H1 (cell line): Measurements from ENCODE around the gene MIEF2. TPM values are rescaled to one million over a fixed set of nuclear protein-coding genes. Genes with fewer than 3 reads are reported as not detected.

Experiments
- polyA plus RNA-seq, 7 experiments: library from polyadenylated mRNA; depleted of rRNA in 3 of 7; stranded (reverse) in 5 of 7; unstranded in 2 of 7; fragments of >200 nt in 5 of 7; fragments of 200-250 nt in 2 of 7; gene quantifications; 1 replicate in 5 of 7; 2 replicates in 1 of 7; 4 replicates in 1 of 7; pipeline versions ENCODE4 v1.2.1 to v1.2.3, GENCODE V29; 2011 to 2013; ENCODE audit warnings: missing spikeins in 2 of 7, mixed read lengths in 2 of 7
- total RNA-seq: library from RNA; stranded (reverse); fragmentation: NEBNext Ultra II Directional; extraction: Animal tissue kit (Norgen Biotek cat#: 25700); gene quantifications from 2 replicates; pipeline ENCODE4 v1.2.1, GENCODE V29; 2021
- TF ChIP-seq, protein P1 (sequence below): IDR thresholded peaks from 2 replicates; pipeline ENCODE4 v1.6.1; 2012; ENCODE audit warnings: low read length, inconsistent platforms

MIEF2 gene
- total and polyA plus RNA-seq, 2 of the 8 experiments (the other 6 are each of a cell fraction or from before 2014, with no cell fraction given), result 9.9 to 24.9 TPM

DNA sequence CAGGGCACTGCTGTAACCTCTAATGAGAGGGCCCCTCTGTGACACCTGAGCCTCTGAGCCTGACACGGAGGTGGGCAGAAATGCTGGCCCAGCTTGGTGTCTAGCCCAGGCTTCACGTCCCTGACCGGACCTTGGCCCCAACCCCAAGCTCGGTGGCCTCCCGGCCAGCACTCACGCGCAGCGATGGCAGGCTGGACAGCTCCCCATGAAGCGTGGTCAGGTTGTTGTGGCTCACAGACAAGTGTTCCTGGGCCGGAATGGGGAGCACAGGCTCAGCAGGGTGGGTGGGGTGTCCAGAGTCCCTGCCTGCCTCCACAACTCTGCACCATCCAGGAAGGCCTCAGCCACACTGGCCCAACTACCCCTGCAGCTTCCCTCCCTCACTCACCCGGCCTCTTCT, 4.1 kb upstream of the MIEF2 start (continued):
- TF ChIP-seq, protein P1, sequence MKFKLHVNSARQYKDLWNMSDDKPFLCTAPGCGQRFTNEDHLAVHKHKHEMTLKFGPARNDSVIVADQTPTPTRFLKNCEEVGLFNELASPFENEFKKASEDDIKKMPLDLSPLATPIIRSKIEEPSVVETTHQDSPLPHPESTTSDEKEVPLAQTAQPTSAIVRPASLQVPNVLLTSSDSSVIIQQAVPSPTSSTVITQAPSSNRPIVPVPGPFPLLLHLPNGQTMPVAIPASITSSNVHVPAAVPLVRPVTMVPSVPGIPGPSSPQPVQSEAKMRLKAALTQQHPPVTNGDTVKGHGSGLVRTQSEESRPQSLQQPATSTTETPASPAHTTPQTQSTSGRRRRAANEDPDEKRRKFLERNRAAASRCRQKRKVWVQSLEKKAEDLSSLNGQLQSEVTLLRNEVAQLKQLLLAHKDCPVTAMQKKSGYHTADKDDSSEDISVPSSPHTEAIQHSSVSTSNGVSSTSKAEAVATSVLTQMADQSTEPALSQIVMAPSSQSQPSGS, result no peak
